ENCODE data around the gene ATG4D.

DNA sequence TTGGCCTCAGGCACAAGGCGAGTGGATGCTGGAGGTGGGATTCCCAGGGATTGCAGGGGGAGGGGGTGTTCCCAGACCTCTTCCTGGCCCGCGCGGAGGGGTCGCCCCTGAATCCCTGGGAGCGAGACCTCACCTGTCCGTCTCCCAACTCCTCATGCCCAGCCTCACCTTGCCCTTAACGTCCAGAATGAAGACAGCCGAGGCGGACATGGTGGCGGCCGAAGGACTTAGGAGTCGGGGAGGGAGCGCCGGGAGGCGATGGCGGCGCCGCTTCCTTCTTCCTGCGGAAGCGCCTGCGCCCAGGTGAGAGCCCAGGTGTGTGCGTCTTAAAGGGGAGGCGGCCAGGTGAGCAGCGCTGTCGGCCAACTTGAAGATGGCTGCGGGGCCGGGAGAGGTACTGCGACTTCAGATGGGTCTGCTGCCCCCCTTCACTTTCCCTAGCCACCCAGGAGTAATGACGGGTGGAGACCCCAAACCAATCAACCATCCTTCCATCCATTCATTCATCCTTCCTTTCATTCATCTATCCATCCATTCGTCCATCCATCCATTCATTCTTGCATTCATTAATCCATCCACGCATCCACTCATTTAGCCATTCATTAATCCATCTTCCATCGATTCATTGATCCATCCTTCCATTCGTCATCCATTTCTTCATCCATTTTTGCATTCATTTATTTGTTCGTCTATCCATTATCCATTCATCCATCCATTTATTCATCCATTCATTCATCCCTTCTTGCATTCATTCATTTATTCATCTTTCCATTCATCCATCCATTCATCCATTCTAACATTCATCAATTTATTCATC, 43.5 kb downstream of the ATG4D start, which contains the start of gene AP1M2:
- TF ChIP-seq POLR2A (IDR thresholded peaks at IDR 0.05) = no peak
- TF ChIP-seq, protein P1, sequence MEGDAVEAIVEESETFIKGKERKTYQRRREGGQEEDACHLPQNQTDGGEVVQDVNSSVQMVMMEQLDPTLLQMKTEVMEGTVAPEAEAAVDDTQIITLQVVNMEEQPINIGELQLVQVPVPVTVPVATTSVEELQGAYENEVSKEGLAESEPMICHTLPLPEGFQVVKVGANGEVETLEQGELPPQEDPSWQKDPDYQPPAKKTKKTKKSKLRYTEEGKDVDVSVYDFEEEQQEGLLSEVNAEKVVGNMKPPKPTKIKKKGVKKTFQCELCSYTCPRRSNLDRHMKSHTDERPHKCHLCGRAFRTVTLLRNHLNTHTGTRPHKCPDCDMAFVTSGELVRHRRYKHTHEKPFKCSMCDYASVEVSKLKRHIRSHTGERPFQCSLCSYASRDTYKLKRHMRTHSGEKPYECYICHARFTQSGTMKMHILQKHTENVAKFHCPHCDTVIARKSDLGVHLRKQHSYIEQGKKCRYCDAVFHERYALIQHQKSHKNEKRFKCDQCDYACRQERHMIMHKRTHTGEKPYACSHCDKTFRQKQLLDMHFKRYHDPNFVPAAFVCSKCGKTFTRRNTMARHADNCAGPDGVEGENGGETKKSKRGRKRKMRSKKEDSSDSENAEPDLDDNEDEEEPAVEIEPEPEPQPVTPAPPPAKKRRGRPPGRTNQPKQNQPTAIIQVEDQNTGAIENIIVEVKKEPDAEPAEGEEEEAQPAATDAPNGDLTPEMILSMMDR (IDR thresholded peaks at IDR 0.05) = no peak
